Non-pigmented ciliary epithelial cell (primary cell): ENCODE results near the gene HGFAC.

Source experiments
- DNase-seq: peaks from one replicate; pipeline ENCODE4 v3.0.0-alpha.2; 2010; ENCODE audit warnings: low read depth

The HGFAC gene

DNA sequence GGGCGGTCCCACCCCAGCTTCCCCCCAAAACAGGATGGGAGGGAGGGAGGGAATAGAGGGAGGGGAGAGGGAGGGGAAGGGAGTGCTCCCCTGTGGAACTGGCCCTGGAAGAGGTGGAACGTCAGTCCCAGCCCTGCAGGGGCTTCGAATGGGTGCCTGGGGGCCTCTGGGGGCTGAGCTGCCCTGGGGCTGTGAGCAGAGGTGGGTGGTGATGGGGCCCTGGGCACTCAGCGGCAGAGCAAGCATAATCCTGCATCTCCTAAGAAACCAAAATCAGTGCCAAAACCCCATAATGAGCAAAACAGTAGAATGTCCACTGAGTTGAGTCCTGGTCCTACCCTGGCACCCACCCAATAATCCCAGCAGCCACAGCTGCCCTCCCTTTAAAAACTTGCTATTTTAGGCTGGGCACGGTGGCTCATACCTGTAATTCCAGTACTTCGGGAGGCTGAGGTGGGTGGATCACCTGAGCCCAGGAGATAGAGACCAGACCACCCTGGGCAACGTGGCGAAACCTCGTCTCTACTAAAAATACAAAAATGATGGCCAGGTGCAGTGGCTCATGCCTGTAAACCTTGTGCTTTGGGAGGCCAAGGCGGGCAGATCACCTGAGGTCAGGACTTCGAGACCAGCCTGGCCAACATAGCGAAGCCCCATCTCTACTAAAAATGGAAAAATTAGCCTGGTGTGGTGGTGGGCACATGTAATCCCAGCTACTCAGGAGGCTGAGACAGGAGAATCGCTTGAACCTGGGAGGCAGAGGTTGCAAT lies 32.4 kb downstream of the HGFAC start:
- no peak for DNase-seq

DNA sequence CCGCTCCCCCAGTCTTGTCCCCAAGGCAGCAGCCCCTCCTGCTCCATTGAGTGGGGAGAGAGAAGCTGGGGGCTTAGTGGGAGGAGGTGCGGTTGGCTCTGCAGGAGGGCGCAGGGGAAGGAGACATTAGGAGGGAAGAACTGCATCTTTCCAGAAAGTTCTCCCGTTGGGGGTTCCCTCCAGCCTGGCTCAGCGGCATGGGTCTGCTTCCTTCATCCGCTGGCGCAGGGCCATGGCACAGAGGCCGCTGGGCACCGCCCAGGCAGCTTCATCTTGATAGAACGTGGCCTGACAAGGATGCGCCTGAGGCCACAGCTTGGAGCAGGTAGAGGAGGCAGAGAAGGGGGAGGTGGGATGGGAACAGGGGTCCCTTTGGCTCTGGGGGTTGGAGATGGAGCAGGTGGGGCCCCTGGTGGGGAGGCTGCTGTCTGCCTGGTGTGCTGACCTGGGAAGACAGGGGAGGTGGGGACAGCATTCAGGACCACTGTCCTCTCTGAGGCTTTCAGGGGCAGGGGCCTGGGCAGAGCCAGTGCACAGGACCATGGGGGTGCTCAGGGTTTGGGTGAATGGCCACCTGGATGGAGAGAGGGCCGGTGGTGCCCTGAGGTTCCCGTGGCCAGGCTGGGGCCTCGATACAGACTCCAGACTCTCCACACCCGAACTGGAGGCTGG lies 33.4 kb downstream of the HGFAC start:
- DNase-seq, result no peak

GRCh38 chr4:3475713-3476260 lies 34.0 kb downstream of the HGFAC start:
- no peak for DNase-seq

GRCh38 chr4:3476341-3476747 lies 34.6 kb downstream of the HGFAC start:
- no peak for DNase-seq

- no peak for DNase-seq
Measured at GRCh38 chr4:3476936-3477749, 35.4 kb downstream of the HGFAC start.

DNA sequence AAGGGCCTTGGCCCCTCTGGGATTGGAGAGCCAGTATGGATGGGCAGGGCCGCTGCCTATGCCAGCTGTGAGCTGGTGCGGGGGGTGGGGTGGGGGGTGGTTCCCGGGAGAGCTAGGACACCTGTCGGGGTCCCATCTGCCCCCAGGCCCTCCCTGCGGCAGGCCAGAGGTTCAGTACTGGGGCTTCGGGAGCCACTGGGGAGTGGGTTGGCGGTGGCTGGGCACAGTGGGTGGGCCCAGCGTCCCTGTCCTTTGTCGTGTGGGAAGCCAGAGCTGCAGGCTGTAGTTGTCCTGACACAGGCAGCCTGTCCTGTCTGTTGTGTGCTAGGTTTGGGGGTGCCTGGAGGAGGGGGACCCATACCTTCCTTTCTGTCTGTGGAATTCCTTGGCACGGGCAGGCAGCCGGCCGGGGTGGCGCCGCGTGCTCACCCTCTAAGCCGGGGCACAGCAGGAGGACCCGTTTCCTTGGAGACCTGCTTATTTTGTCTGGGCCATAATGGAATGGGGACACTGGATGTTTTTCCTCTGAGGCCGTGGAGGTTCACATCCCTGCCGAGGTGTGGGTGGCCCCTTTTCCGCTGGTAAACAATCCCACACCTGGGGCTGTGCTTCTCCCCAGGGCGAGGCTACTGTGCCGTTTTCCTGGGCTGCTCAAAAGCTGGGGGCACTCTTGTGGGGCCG lies 36.1 kb downstream of the HGFAC start:
- no peak for DNase-seq

- DNase-seq, result no peak
Measured at GRCh38 chr4:3478446-3479357, 36.9 kb downstream of the HGFAC start.

DNA sequence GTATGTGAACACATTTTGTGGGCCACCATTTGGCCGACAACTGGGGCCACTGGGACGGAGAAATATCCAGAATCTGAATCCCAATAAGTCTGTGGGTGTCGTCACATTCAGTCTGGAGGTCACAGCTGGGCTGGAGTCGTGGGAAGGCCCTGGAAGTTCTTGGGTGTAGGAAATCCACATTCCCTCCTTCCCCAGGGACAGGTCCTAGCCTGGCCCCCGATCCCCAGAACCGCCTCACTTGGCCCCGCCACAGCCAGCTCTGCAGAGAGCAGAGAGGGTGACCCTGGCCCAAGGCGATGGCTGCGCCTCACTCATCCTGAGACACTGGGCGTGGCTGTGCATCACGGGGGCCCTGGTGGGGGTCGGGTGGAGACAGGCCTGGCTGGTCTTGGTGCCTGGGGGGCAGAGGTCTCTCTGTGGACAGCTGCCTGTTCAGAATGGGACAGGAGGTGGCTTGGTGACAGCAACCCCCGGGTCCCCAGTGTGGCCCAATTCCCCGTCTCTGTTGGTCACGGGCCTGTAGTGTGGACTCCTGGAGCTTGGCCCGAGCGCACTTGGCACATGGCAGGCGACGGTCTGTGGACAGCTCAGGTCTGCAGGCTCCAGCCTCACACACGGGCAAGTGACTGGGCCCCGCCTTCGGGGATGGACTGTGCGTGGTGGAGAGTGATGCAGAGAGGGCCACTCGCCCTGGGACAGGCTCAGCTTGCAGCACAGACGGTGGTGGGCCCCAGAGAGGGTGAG lies 37.8 kb downstream of the HGFAC start:
- DNase-seq, result no peak

GRCh38 chr4:3480528-3481112 lies 38.9 kb downstream of the HGFAC start:
- DNase-seq, result no peak

DNA sequence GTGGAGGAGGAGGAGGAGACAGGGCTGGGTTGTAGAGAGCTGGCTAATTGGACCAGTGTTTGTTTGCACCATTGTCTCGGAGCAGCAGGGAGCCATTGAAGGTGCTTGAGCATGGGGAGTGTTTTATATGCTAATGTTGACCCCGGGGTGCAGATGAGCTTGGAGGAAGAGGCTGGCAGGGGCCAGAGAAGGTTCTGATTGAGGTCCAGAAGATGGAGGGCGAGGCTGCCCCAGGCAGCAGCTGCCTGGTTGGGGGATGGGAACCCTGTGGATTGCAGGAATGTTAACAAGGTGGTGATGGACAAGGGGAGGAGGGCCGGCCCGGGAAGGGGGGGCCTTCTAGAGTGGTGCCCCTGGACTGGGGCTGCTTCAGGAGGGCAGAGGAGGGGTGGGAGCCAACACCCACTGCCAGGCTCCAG lies 39.4 kb downstream of the HGFAC start:
- DNase-seq, result no peak

- no peak for DNase-seq
Measured at GRCh38 chr4:3481783-3482393, 40.1 kb downstream of the HGFAC start.

- DNase-seq, result no peak
Measured at GRCh38 chr4:3482707-3483106, 40.9 kb downstream of the HGFAC start.

- no peak for DNase-seq
Measured at GRCh38 chr4:3483471-3483921, 41.7 kb downstream of the HGFAC start.

DNA sequence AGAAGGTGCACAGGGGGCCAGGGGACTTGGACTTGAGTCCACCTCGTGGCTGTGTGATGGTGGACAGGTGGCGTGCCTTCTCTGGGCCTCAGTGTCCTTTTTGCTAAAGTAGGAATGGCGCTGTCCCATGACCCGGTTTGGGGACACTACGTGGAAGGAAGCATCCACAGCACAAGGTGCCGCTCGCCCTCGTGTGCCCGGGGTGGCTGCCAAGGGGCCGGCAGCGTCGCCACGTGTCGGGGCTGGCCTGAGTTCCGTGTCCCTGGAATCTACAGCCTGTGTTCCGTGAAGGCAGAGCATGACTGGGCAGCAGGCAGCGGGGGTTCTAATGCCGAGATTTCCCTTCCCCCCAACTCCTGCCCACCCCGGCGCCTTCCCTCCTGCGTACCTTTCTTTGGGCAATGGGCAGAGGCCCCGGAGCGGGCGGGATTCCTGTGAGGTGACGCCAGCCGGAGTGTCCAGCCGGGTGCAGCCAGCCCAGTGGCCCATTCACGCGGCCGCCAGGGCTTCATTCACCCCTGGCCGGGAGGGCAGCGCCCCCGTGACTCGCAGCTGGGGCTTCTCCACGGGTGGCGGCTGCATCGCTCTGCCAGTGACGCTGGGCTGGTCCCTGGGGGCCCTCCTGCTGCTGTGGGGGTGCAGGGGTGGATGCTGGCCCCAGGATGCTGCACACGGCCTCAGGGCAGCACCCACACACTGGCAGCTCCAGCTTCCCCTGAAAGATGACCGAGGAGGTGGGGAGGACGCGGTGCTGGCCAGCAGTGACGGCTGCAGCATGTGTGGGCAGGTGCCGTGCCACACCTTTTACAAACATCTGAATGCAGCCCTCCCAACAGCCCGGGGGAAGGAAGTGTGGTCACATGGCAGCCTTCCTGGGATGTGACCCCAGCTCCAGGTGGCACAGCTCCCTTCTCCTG lies 42.5 kb downstream of the HGFAC start:
- DNase-seq, result no peak

DNA sequence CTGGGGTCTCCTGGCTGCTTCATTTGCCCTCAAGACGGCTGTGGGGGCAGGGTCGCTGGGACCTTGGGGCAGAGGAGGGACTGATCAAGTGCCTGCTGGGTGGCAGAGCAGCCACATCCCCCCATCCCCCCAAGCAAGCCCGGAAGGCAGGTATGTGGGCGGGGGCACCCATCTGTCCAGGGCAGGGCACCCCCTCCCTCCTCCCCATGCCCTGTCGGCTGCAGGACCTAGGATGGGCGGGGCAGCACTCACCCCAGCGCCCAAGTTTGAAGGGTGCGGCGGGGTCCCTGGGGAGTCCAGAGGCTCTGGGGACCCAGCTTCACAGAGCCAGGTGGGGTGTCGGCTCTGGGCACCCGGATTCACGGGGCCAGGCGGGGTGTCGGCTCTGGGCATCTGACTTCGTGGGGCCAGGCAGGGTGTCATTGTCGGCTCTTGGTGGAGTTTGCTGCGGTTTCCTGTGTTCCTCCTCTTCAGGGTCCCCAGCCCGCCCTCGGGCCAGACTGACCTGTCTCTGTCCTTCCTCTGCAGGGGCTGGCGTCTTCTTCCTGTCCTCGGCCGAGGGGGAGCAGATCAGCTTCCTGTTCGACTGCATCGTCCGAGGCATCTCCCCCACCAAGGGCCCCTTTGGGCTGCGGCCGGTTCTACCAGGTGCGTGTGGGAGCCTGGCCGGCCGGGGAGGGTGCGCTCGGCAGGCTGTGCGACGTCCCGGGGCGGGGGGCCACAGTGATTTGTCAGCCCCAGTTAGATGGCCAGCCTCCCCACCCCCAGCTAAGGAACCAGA lies 43.4 kb downstream of the HGFAC start:
- no peak for DNase-seq

DNA sequence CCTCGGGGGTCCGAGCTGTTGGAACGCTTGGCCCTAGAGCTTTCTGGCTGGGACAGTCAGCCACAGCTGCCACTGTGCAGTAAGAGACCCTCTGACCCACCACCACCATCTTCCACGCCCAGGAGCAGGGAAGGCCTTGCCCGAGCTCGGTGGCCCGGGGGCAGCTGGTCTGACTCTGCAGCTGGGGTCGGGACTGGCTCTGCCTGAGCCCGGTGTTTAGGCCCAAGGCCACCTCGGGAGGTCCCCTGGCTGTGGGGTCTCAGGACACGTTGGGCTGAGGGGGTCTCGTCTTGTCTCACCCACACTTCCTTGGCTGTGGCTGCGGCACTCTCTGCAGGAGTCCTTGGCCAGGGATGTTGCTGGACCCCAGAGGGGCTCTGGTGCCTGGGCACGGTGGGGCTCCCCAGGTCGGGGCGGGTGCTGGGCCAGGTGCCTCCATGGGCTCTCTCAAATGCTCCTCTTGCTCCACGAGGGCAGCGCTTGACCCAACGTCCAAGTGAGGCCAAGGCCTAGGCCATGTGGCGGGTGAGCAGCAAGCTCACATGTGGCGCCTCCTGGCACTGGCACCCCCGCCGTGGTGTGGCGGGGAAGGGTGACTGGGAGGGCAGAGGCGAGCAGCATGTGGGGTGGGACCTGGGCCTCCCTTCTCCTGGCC lies 44.2 kb downstream of the HGFAC start:
- DNase-seq, result no peak
